DOHH2 (cell line): ENCODE measurements around the gene KCNK7.
A peak's percentile ranks its signal among the peaks of the same experiment; 100 is the strongest.

ENCODE experiments used
- H3F3A ChIP-seq: fragments of 200-600 bp; sonication (generic), shearing (Covaris generic); 2 replicates; pipeline ENCODE4 v1.6.0; 2016; ENCODE audit warnings: antibody characterized with exemption, mild to moderate bottlenecking; ENCODE audit not compliant: control insufficient read depth, insufficient read depth
- H3K27ac ChIP-seq: fragments of 200-600 bp; sonication (generic); 2 replicates; pipeline ENCODE4 v1.5.1; 2014; ENCODE audit warnings: low read depth, mild to moderate bottlenecking, low read length, moderate library complexity
- H3K27me3 ChIP-seq: fragments of 200-600 bp; sonication (generic); 2 replicates; pipeline ENCODE4 v1.6.1; 2014; ENCODE audit warnings: mild to moderate bottlenecking, low read length, mixed read lengths; ENCODE audit not compliant: control insufficient read depth
- H3K36me3 ChIP-seq: fragments of 200-600 bp; sonication (generic); 2 replicates; pipeline ENCODE4 v1.6.1; 2014; ENCODE audit warnings: mild to moderate bottlenecking, low read length, moderate library complexity, mixed read lengths; ENCODE audit not compliant: control insufficient read depth
- H3K4me1 ChIP-seq: fragments of 200-600 bp; sonication (generic); 2 replicates; pipeline ENCODE4 v1.6.1; 2014; ENCODE audit warnings: mild to moderate bottlenecking, low read length, mixed read lengths; ENCODE audit not compliant: control insufficient read depth
- H3K4me2 ChIP-seq: fragments of 200-600 bp; sonication (generic); 2 replicates; pipeline ENCODE4 v1.6.0; 2014; ENCODE audit warnings: mild to moderate bottlenecking, low read length, moderate library complexity
- H3K4me3 ChIP-seq: fragments of 200-600 bp; sonication (generic); 2 replicates; pipeline ENCODE4 v1.5.1; 2014; ENCODE audit warnings: mild to moderate bottlenecking, low read length, mixed read lengths
- H3K79me2 ChIP-seq: fragments of 200-600 bp; sonication (generic); 2 replicates; pipeline ENCODE4 v1.6.1; 2014; ENCODE audit warnings: mild to moderate bottlenecking, low read length, mixed read lengths; ENCODE audit not compliant: control insufficient read depth
- H3K9me2 ChIP-seq: fragments of 200-600 bp; sonication (generic); replicated peaks from 2 replicates; pipeline ENCODE4 v1.6.1; 2014; ENCODE audit warnings: mild to moderate bottlenecking, low read length, mixed read lengths; ENCODE audit not compliant: control insufficient read depth
- H3K9me3 ChIP-seq: fragments of 200-600 bp; sonication (generic); 2 replicates; pipeline ENCODE4 v1.6.1; 2014; ENCODE audit warnings: antibody characterized with exemption, low read length, mixed read lengths; ENCODE audit not compliant: control insufficient read depth, insufficient read depth
- H4K20me1 ChIP-seq: fragments of 200-600 bp; sonication (generic); 2 replicates; pipeline ENCODE4 v1.6.0; 2014; ENCODE audit warnings: low read depth, mild to moderate bottlenecking, antibody characterized with exemption, low read length, moderate library complexity; ENCODE audit not compliant: control insufficient read depth, insufficient read depth
- EZH2phosphoT487 ChIP-seq: fragments of 200-600 bp; sonication (generic); IDR thresholded peaks from 2 replicates; pipeline ENCODE4 v1.6.1; 2017; ENCODE audit warnings: borderline replicate concordance, mild to moderate bottlenecking, antibody characterized with exemption, low read length, moderate library complexity, mixed read lengths
- TF ChIP-seq, protein P1 (sequence below): fragments of 200-600 bp; sonication (generic); IDR thresholded peaks from one replicate; pipeline ENCODE4 v1.5.1; 2014; ENCODE audit warnings: antibody characterized with exemption, mild to moderate bottlenecking, low read depth, low read length; ENCODE audit not compliant: poor library complexity, severe bottlenecking

The KCNK7 gene

DNA sequence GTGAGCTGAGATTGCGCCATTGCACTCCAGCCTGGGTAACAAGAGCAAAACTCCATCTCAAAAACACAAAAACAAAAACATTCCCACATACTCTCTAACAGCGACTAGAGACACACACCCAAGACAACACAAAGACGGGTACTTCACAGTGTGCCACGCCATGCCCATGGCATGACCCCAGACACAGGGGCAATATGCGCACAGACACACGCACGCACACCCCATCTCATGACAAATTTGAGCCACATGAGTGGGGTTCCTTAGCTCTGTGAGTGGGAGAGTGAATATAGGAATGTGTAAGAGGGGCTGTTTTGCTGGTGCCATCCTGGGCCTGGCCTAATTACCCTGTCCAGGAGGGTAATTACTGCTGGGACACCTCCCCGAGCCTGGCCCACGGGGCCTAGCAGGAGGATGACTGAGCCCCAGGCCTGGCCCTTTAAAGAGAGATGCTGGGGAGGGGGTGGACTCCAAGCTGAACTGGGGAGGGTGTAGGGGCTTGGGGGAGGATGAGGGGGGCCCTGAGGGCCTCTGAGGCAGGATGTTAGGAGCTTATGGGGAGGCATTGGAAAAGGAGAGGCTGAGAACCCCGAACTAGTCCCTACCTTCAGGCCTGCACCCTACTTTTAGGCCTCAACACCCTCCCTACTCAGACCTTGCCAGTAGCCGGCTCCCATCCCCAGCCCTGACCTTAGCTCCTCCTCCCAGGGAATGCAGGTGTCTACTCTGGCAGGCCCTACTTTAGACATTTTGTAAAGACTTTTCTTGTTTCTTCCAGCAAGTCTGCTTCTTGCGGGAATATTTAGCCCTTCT, 38.9 kb downstream of the KCNK7 start:
- Histone ChIP-seq H3F3A (peaks cover 7% of the 10 kb centered on the region), H3K4me2 (peak overlapping the region; percentile 37; the same call in 1 of the 2 replicates), H4K20me1 (no peaks in the 10 kb centered on the region), H3K9me3 (no peaks in the 10 kb centered on the region), H3K27ac (no peak overlapping the region), H3K9me2 (no peaks in the 10 kb centered on the region), H3K27me3 (no peaks in the 10 kb centered on the region), H3K4me3 (no peak overlapping the region), H3K4me1 (peaks cover 45% of the 10 kb centered on the region), H3K79me2 (no peaks in the 10 kb centered on the region), H3K36me3 (no peaks in the 10 kb centered on the region)
- no peak for TF ChIP-seq EZH2phosphoT487
- TF ChIP-seq, protein P1, sequence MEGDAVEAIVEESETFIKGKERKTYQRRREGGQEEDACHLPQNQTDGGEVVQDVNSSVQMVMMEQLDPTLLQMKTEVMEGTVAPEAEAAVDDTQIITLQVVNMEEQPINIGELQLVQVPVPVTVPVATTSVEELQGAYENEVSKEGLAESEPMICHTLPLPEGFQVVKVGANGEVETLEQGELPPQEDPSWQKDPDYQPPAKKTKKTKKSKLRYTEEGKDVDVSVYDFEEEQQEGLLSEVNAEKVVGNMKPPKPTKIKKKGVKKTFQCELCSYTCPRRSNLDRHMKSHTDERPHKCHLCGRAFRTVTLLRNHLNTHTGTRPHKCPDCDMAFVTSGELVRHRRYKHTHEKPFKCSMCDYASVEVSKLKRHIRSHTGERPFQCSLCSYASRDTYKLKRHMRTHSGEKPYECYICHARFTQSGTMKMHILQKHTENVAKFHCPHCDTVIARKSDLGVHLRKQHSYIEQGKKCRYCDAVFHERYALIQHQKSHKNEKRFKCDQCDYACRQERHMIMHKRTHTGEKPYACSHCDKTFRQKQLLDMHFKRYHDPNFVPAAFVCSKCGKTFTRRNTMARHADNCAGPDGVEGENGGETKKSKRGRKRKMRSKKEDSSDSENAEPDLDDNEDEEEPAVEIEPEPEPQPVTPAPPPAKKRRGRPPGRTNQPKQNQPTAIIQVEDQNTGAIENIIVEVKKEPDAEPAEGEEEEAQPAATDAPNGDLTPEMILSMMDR, result no peak

DNA sequence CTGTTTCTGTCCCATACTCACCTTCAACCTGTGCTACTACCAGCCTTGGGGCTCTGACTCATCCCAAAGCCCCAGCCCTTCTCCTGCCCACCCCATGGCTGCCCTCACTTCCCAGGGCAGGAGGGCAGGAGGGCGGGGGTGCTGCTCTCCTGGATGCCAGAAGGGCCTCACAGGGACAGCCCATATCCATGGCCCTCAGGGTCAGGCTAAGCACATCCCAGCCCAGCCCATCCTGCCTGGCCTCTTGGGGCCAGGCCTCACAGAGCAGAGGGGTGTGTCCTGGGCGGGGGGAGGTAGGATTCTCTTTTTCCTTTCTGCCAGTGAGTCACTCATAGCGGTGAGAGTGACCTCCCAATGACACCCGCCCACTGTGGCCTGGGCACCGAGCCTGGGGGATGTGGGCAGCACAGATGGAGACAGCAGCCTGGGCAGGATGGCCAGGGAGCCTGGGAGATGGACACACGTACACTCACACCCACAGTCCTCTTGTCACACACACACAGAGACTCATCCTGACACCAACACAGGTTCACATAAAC, 39.8 kb downstream of the KCNK7 start:
- H4K20me1 ChIP-seq, result no peaks in the 10 kb centered on the region
- H3K79me2 ChIP-seq, result no peaks in the 10 kb centered on the region
- H3K4me2 ChIP-seq, result no peak overlapping the region
- peaks cover 51% of the 10 kb centered on the region for H3K4me1 ChIP-seq
- H3K27ac ChIP-seq, result no peak overlapping the region
- H3K4me3 ChIP-seq, result no peak overlapping the region
- no peaks in the 10 kb centered on the region for H3K9me2 ChIP-seq
- H3K9me3 ChIP-seq, result no peaks in the 10 kb centered on the region
- H3K36me3 ChIP-seq, result no peaks in the 10 kb centered on the region
- no peak for TF ChIP-seq EZH2phosphoT487
- TF ChIP-seq, protein P1, result no peak
- peaks cover 8% of the 10 kb centered on the region for H3F3A ChIP-seq
- no peaks in the 10 kb centered on the region for H3K27me3 ChIP-seq

DNA sequence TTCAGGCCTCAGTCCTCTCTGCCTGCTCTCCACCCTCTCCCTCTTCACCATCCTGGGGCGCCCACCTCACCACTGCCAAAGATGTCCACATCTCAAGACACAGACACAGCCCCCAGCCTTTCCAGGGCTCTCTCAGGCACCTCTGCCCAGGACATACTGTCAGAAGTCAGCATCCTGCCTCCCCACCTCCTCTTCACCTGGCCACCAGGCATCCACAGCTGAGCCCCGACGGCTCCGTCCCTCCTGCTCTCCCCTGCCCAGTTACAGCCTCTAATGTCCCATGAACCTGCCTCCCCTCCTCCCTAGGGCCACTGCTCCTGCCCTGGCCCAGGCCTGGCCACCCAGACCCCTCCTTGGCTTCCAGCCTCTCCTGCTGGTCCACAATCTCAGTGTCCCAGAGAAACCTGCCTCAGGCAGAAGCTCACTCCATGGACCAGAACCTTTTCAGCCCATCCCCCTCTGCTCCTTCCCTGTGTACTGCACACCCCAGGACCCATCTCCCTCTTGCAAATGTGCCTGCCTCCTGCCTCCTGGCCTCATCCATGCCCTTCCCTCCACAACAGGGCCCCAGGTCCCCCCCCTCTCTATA, 40.7 kb downstream of the KCNK7 start:
- Histone ChIP-seq H3K27ac (no peak overlapping the region), H3F3A (peaks cover 8% of the 10 kb centered on the region), H3K4me3 (no peak overlapping the region), H4K20me1 (no peaks in the 10 kb centered on the region), H3K9me2 (no peaks in the 10 kb centered on the region), H3K27me3 (no peaks in the 10 kb centered on the region), H3K36me3 (no peaks in the 10 kb centered on the region), H3K4me1 (peaks cover 51% of the 10 kb centered on the region), H3K9me3 (no peaks in the 10 kb centered on the region), H3K4me2 (no peak overlapping the region), H3K79me2 (no peaks in the 10 kb centered on the region)
- TF ChIP-seq EZH2phosphoT487, result no peak
- TF ChIP-seq, protein P1, result no peak
